Karpas-422 (cell line): Measurements from ENCODE around the gene GRIA2. TPM values are rescaled to one million over a fixed set of nuclear protein-coding genes. Genes with fewer than 3 reads are reported as not detected.

Experiments
- DNase-seq: peaks from one replicate; pipeline ENCODE4 v3.0.0-alpha.2; 2015
- H2AFZ ChIP-seq: fragments of 200-600 bp; sonication (generic); 2 replicates; pipeline ENCODE4 v1.6.1; 2014; ENCODE audit warnings: antibody characterized with exemption, low read length, mixed read lengths
- H3K27ac ChIP-seq: fragments of 200-600 bp; sonication (generic); 2 replicates; pipeline ENCODE4 v1.5.1; 2014; ENCODE audit warnings: mild to moderate bottlenecking, low read length, moderate library complexity
- H3K27me3 ChIP-seq: fragments of 200-600 bp; sonication (generic); 2 replicates; pipeline ENCODE4 v1.6.1; 2014; ENCODE audit warnings: low read length, mixed read lengths
- H3K36me3 ChIP-seq: fragments of 200-600 bp; sonication (generic); 2 replicates; pipeline ENCODE4 v1.6.1; 2014; ENCODE audit warnings: low read length, mixed read lengths; ENCODE audit not compliant: insufficient read depth
- H3K4me1 ChIP-seq: fragments of 200-600 bp; sonication (generic); 2 replicates; pipeline ENCODE4 v1.6.1; 2014; ENCODE audit warnings: mild to moderate bottlenecking, low read length, mixed read lengths
- H3K4me2 ChIP-seq: fragments of 200-600 bp; sonication (generic); 2 replicates; pipeline ENCODE4 v1.6.1; 2014; ENCODE audit warnings: low read length, low read depth, mild to moderate bottlenecking; ENCODE audit not compliant: poor library complexity, severe bottlenecking
- H3K4me3 ChIP-seq: fragments of 200-600 bp; sonication (generic); 2 replicates; pipeline ENCODE4 v1.5.1; 2014; ENCODE audit warnings: mild to moderate bottlenecking, antibody characterized with exemption, low read length, mixed read lengths
- H3K79me2 ChIP-seq: fragments of 200-600 bp; sonication (generic); 2 replicates; pipeline ENCODE4 v1.6.1; 2014; ENCODE audit warnings: mild to moderate bottlenecking, low read length, mixed read lengths
- H3K9ac ChIP-seq: fragments of 200-600 bp; sonication (generic); 2 replicates; pipeline ENCODE4 v1.6.0; 2014; ENCODE audit warnings: low read length
- H3K9me2 ChIP-seq: fragments of 200-600 bp; sonication (generic), shearing (Covaris generic); replicated peaks from 2 replicates; pipeline ENCODE4 v1.6.0; 2014; ENCODE audit warnings: mild to moderate bottlenecking, low read length, moderate library complexity; ENCODE audit not compliant: insufficient read depth
- H3K9me3 ChIP-seq: fragments of 300-700, 200-600 bp; sonication (generic); 2 replicates; pipeline ENCODE4 v1.6.1; 2014; ENCODE audit warnings: low read length, mixed read lengths
- H4K20me1 ChIP-seq: fragments of 200-600 bp; sonication (generic); 2 replicates; pipeline ENCODE4 v1.6.1; 2014; ENCODE audit warnings: mild to moderate bottlenecking, antibody characterized with exemption, low read length, low read depth; ENCODE audit not compliant: insufficient read depth
- total RNA-seq: library from RNA; depleted of rRNA; stranded (reverse); fragments of >200 nt; shearing (Covaris generic); gene quantifications from 2 replicates; pipeline ENCODE4 v1.2.3, GENCODE V29; 2014; ENCODE audit warnings: low replicate concordance

The GRIA2 gene
- total RNA-seq, 1 experiment from 2014 or later: not detected

DNA sequence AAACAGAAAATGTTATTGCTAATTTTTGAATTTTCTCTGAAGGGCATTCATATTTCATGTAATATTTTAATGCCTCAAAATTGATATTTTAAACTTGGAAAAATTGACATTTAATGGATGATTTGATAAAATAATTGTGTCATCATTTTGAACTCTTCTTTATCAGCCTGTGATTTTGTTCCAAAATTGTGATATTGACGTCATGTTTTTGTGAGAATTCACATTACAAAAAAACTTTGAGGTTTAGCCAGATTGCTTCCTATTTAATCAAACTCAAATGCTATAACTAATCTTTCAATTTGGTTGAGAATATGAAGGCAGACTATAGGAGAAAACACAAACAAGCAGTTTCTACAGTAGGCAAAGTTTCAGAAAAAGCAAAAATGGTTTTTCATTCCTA is 137.4 kb downstream of the GRIA2 start:
- Histone ChIP-seq H3K79me2 (no peaks in the 10 kb centered on the region), H2AFZ (no peak overlapping the region), H3K9me3 (peaks cover 41% of the 10 kb centered on the region), H3K27me3 (no peaks in the 10 kb centered on the region), H3K4me1 (no peaks in the 10 kb centered on the region), H3K4me3 (no peak overlapping the region), H3K9ac (no peak overlapping the region), H3K4me2 (no peak overlapping the region), H3K27ac (no peak overlapping the region), H3K9me2 (no peaks in the 10 kb centered on the region), H4K20me1 (no peaks in the 10 kb centered on the region), H3K36me3 (no peaks in the 10 kb centered on the region)
- no peak for DNase-seq

- no peak overlapping the region for H2AFZ ChIP-seq
- H3K79me2 ChIP-seq: no peaks in the 10 kb centered on the region
- H3K9me3 ChIP-seq: peaks cover 46% of the 10 kb centered on the region
- no peaks in the 10 kb centered on the region for H3K27me3 ChIP-seq
- H3K4me1 ChIP-seq: no peaks in the 10 kb centered on the region
- H4K20me1 ChIP-seq: no peaks in the 10 kb centered on the region
- H3K9ac ChIP-seq: no peak overlapping the region
- no peak overlapping the region for H3K27ac ChIP-seq
- no peaks in the 10 kb centered on the region for H3K9me2 ChIP-seq
- no peak for DNase-seq
- H3K4me2 ChIP-seq: no peak overlapping the region
- no peak overlapping the region for H3K4me3 ChIP-seq
- no peaks in the 10 kb centered on the region for H3K36me3 ChIP-seq
Observed at GRCh38 chr4:157358439-157358838, 137.9 kb downstream of the GRIA2 start.

DNA sequence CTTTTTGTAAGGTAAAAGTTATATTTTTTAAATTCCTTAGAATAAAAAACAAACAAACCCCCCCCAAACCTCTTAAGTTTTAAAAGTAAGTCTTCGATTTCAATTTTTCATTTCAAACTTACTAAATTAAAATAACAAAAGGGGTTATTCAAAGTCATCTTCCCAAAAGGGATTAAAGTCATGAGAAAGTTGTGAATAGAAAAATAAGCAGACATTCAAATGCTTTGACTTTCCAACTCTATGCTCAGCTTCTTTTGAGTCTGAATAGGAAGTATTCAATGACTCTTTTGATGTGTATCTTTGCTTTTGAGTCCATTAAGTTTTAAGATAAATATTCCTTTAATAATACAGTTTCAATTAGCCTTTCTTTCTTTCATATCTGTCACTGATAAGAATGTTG is 138.3 kb downstream of the GRIA2 start:
- no peak for DNase-seq
- Histone ChIP-seq H4K20me1 (no peaks in the 10 kb centered on the region), H3K36me3 (no peaks in the 10 kb centered on the region)

GRCh38 chr4:157363360-157363759 is 142.8 kb downstream of the GRIA2 start:
- Histone ChIP-seq H3K9ac (no peak overlapping the region), H3K36me3 (no peaks in the 10 kb centered on the region), H2AFZ (no peak overlapping the region; the same call in 1 of the 2 replicates)

More for the DNA sequence above, 138.3 kb downstream of the GRIA2 start:
- Histone ChIP-seq H3K9ac (no peak overlapping the region), H3K4me2 (no peak overlapping the region), H2AFZ (no peak overlapping the region), H3K9me2 (no peaks in the 10 kb centered on the region), H3K9me3 (peaks cover 50% of the 10 kb centered on the region), H3K27me3 (no peaks in the 10 kb centered on the region), H3K4me3 (no peak overlapping the region), H3K27ac (no peak overlapping the region), H3K4me1 (no peaks in the 10 kb centered on the region), H3K79me2 (no peaks in the 10 kb centered on the region)

GRCh38 chr4:157372154-157372553 is 151.6 kb downstream of the GRIA2 start:
- H3K9me3 ChIP-seq: peaks cover 62% of the 10 kb centered on the region
- H3K27ac ChIP-seq: no peak overlapping the region
- H3K4me1 ChIP-seq: no peaks in the 10 kb centered on the region
- H3K79me2 ChIP-seq: no peaks in the 10 kb centered on the region
- H3K36me3 ChIP-seq: no peaks in the 10 kb centered on the region
- no peak overlapping the region for H3K4me2 ChIP-seq
- H3K27me3 ChIP-seq: no peaks in the 10 kb centered on the region
- no peaks in the 10 kb centered on the region for H4K20me1 ChIP-seq
- no peak overlapping the region for H3K4me3 ChIP-seq
- H3K9ac ChIP-seq: no peak overlapping the region
- no peaks in the 10 kb centered on the region for H3K9me2 ChIP-seq
- no peak for DNase-seq
- H2AFZ ChIP-seq: no peak overlapping the region

More at GRCh38 chr4:157363360-157363759, 142.8 kb downstream of the GRIA2 start:
- Histone ChIP-seq H3K27ac (no peak overlapping the region), H3K9me2 (0 out of 2 replicates have a peak, but pooled peaks cover 3% of the 10 kb centered on the region), H3K4me2 (no peak overlapping the region), H3K27me3 (no peaks in the 10 kb centered on the region), H3K4me3 (no peak overlapping the region), H3K4me1 (no peaks in the 10 kb centered on the region), H3K79me2 (no peaks in the 10 kb centered on the region), H3K9me3 (peaks cover 67% of the 10 kb centered on the region), H4K20me1 (no peaks in the 10 kb centered on the region)
- DNase-seq: no peak

DNA sequence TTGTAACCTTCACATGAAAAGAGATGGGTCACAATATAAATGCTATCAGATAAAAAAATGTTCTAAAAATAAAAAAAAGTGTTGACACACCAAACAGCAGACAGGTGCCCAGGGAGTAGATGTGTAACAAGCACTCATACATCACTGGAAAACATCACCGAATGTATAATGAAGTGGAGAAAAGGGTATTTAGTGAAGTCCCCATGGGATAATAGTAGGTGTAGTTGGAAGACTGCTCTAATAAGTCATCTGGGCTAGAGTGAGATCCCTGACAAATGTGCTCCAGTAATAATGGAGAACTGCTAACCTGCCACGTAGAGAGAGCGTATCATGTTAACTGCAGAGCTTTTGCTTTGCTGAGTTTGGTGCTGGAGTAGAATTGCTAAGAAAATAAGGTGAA is 152.0 kb downstream of the GRIA2 start:
- Histone ChIP-seq H3K9me3 (peaks cover 62% of the 10 kb centered on the region), H3K36me3 (no peaks in the 10 kb centered on the region), H3K9ac (no peak overlapping the region), H3K4me3 (no peak overlapping the region), H3K79me2 (no peaks in the 10 kb centered on the region), H3K9me2 (no peaks in the 10 kb centered on the region), H2AFZ (no peak overlapping the region), H3K27me3 (no peaks in the 10 kb centered on the region), H3K27ac (no peak overlapping the region), H3K4me1 (no peaks in the 10 kb centered on the region), H4K20me1 (no peaks in the 10 kb centered on the region), H3K4me2 (no peak overlapping the region)
- DNase-seq: no peak

DNA sequence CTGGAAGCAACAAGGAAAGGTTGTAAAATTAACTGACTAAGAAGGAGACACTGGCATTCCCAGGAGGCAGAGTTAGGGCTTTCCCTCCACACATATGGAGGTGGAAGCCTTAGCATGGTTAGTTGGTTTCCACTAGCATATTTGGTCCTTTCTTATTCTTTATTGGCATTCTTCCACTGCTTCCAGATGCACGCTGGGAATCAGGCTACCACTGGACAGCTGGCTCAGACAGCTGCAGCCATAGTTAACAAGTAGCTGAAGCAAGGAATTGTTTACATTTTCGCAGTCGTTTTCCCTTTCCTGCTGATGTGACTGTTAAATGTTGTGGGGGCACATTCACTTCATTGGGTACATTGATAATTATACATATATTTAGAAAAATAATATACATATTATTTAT is 169.2 kb downstream of the GRIA2 start:
- Histone ChIP-seq H3K4me2 (no peak overlapping the region), H2AFZ (no peak overlapping the region), H3K9me3 (peaks cover 28% of the 10 kb centered on the region), H3K36me3 (no peaks in the 10 kb centered on the region), H3K27ac (no peak overlapping the region), H3K4me3 (no peak overlapping the region), H3K4me1 (no peaks in the 10 kb centered on the region), H3K79me2 (no peaks in the 10 kb centered on the region), H3K9ac (no peak overlapping the region), H3K9me2 (no peaks in the 10 kb centered on the region; the same call in 1 of the 2 replicates), H4K20me1 (no peaks in the 10 kb centered on the region), H3K27me3 (no peaks in the 10 kb centered on the region)
- no peak for DNase-seq

DNA sequence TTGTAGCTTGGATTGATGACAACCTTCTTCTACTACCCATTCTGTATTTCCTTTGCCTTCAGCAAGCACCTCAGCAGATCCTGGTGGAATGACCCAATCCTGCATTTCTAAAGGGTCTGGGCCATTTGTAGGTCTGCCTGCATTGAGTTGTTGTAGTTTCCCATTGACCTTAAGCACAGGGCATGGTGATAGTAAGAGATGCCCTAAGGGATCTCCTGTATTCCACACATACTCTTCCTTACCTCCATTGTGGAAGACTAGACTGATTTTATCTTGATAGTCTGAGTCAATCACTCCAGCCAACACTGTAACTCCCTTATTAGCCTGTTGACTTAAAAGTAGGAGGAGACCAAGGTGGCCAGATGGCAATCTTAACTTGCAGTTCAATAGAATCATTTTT is 184.5 kb downstream of the GRIA2 start:
- Histone ChIP-seq H3K27ac (no peak overlapping the region), H3K9me3 (peaks cover 45% of the 10 kb centered on the region), H4K20me1 (no peaks in the 10 kb centered on the region), H3K4me3 (no peak overlapping the region), H3K4me1 (no peaks in the 10 kb centered on the region), H2AFZ (no peak overlapping the region), H3K79me2 (no peaks in the 10 kb centered on the region), H3K4me2 (no peak overlapping the region), H3K9me2 (no peaks in the 10 kb centered on the region), H3K27me3 (no peaks in the 10 kb centered on the region), H3K9ac (no peak overlapping the region), H3K36me3 (no peaks in the 10 kb centered on the region)
- no peak for DNase-seq
